GM12878 (cell line): ENCODE data around the gene USP5. TPM values are rescaled to one million over a fixed set of nuclear protein-coding genes. Genes with fewer than 3 reads are reported as not detected.

Experiments
- ATAC-seq: fragments of 200-7000 bp; cut with Tn5 transposase; 3 replicates; pipeline ENCODE4 v1.9.1; 2020; ENCODE audit warnings: mild to moderate bottlenecking, moderate library complexity
- BruUV-seq: library from RNA; stranded (reverse); fragments of 400-500 nt; replicated peaks from 2 replicates; lab custom pipeline; 2021; lab: Mats Ljungman, UMichigan
- CTCF ChIA-PET: fragments of 300-600 bp; sonication (Branson Sonifier 250); formaldehyde crosslinking; extraction: SDS; loops from one replicate; lab custom pipeline; 2021; ENCODE audit warnings: inconsistent platforms; lab: Yijun Ruan, JAX
- POLR2A ChIA-PET: fragments of 350-600 bp; formaldehyde crosslinking; extraction: SDS; loops from one replicate; lab custom pipeline; 2021; ENCODE audit warnings: inconsistent platforms; lab: Charles Lee
- RAD21 ChIA-PET: fragments of 300-600 bp; sonication (Branson Sonifier 250); formaldehyde crosslinking; loops from one replicate; lab custom pipeline; 2023; ENCODE audit warnings: antibody characterized with exemption; ENCODE audit not compliant: unreplicated experiment; lab: Charles Lee
- SMC1A ChIA-PET: fragments of 300-600 bp; sonication (Branson Sonifier 250); formaldehyde crosslinking; loops from one replicate; lab custom pipeline; 2023; ENCODE audit not compliant: unreplicated experiment, uncharacterized antibody; lab: Charles Lee
- DNase-seq: peaks from one replicate; pipeline ENCODE4 v3.0.0-alpha.2; 2011; ENCODE audit warnings: low read depth, low spot score
- FAIRE-seq: peaks from 3 replicates; lab custom pipeline; 2011; peaks lifted over from hg19 to GRCh38; lab: Jason Lieb, UNC
- H2AFZ ChIP-seq: 2 replicates; pipeline ENCODE4 v1.6.0; 2011; ENCODE audit warnings: low read depth, low read length, control low read depth; ENCODE audit not compliant: control insufficient read depth
- H3K27ac ChIP-seq: 2 replicates; pipeline ENCODE4 v1.5.1; 2011; ENCODE audit warnings: control low read depth; ENCODE audit not compliant: control insufficient read depth, insufficient read depth
- H3K27me3 ChIP-seq, 2 experiments: replicated peaks in 1 of 2; 2 replicates each; pipeline versions ENCODE4 v1.6.0 to v1.6.1; 2011; ENCODE audit warnings: low read length in 1 of 2; ENCODE audit not compliant: control insufficient read depth in 2 of 2, insufficient read depth in 2 of 2
- H3K36me3 ChIP-seq, 2 experiments: 2 replicates each; pipeline ENCODE4 v1.5.1; 2011; ENCODE audit warnings: low read length in 1 of 2; ENCODE audit not compliant: control insufficient read depth in 2 of 2, insufficient read depth in 2 of 2
- H3K4me1 ChIP-seq: 2 replicates; pipeline ENCODE4 v1.6.1; 2011; ENCODE audit warnings: mild to moderate bottlenecking, low read length, moderate library complexity, mixed read lengths; ENCODE audit not compliant: control insufficient read depth, insufficient read depth
- H3K4me2 ChIP-seq: 2 replicates; pipeline ENCODE4 v1.6.0; 2011; ENCODE audit warnings: control low read depth; ENCODE audit not compliant: control insufficient read depth, insufficient read depth
- H3K4me3 ChIP-seq: fragments of 200-600 bp; sonication (generic); 2 replicates; pipeline ENCODE4 v1.5.1; 2016
- H3K79me2 ChIP-seq: 2 replicates; pipeline ENCODE4 v1.6.0; 2011; ENCODE audit warnings: low read length; ENCODE audit not compliant: control insufficient read depth, insufficient read depth
- H3K9ac ChIP-seq: 2 replicates; pipeline ENCODE4 v1.8.0; 2011; ENCODE audit warnings: low read length, control low read depth, mixed read lengths; ENCODE audit not compliant: control insufficient read depth, insufficient read depth
- H3K9me3 ChIP-seq: replicated peaks from 3 replicates; pipeline ENCODE4 v1.5.1; 2011; ENCODE audit warnings: mild to moderate bottlenecking, low read length; ENCODE audit not compliant: control insufficient read depth, insufficient read depth
- H4K20me1 ChIP-seq: 2 replicates; pipeline ENCODE4 v1.6.0; 2011; ENCODE audit not compliant: control insufficient read depth, insufficient read depth
- ATF3 ChIP-seq: IDR thresholded peaks from 2 replicates; pipeline ENCODE4 v1.6.1; 2011; ENCODE audit warnings: low read depth, mild to moderate bottlenecking, low read length, moderate library complexity, borderline replicate concordance; ENCODE audit errors: extremely low read depth
- BHLHE40 ChIP-seq, 2 experiments: fragments of 450-650 bp in 1 of 2; IDR thresholded peaks; 2 replicates each; pipeline ENCODE4 v1.6.1; 2011 to 2017; ENCODE audit warnings: low read depth in 2 of 2, borderline replicate concordance in 1 of 2, improper control_type of control experiment in 1 of 2, low read length in 1 of 2, mild to moderate bottlenecking in 1 of 2
- CHD1 ChIP-seq: IDR thresholded peaks from 2 replicates; pipeline ENCODE4 v1.6.1; 2012; ENCODE audit warnings: low read depth, low read length, improper control_type of control experiment
- EGR1 ChIP-seq, 2 experiments: IDR thresholded peaks; 1 replicate in 1 of 2; 2 replicates in 1 of 2; pipeline ENCODE4 v1.6.1; 2011 to 2012; ENCODE audit warnings: low read depth in 2 of 2, low read length in 2 of 2, borderline replicate concordance in 1 of 2, mild to moderate bottlenecking in 1 of 2, moderate library complexity in 1 of 2
- ELK1 ChIP-seq: IDR thresholded peaks from 2 replicates; pipeline ENCODE4 v1.6.1; 2012; ENCODE audit warnings: low read depth, low read length, improper control_type of control experiment
- FOXK2 ChIP-seq: fragments of 450-650 bp; IDR thresholded peaks from 2 replicates; pipeline ENCODE4 v1.6.1; 2017; ENCODE audit warnings: mild to moderate bottlenecking, moderate library complexity
- HDGF ChIP-seq: fragments of 450-650 bp; IDR thresholded peaks from 2 replicates; pipeline ENCODE4 v1.6.1; 2016; ENCODE audit warnings: antibody characterized with exemption
- KAT2A ChIP-seq: conservative IDR thresholded peaks from 2 replicates; pipeline ENCODE4 v1.6.1; 2011; ENCODE audit warnings: low read depth, low read length; ENCODE audit not compliant: control insufficient read depth
- MAX ChIP-seq: IDR thresholded peaks from 2 replicates; pipeline ENCODE4 v1.6.1; 2012; ENCODE audit warnings: low read depth, low read length, improper control_type of control experiment
- MTA2 ChIP-seq: fragments of 450-650 bp; IDR thresholded peaks from 2 replicates; pipeline ENCODE4 v1.6.1; 2016; ENCODE audit warnings: low read depth, mild to moderate bottlenecking, moderate library complexity
- SMAD5 ChIP-seq: IDR thresholded peaks from 2 replicates; pipeline ENCODE4 v1.6.1; 2016; ENCODE audit warnings: antibody characterized with exemption, low read depth
- SP1 ChIP-seq: IDR thresholded peaks from one replicate; pipeline ENCODE4 v1.6.1; 2011; ENCODE audit warnings: low read depth, low read length
- SREBF1 ChIP-seq: IDR thresholded peaks from 2 replicates; pipeline ENCODE4 v1.6.1; 2012; ENCODE audit warnings: mild to moderate bottlenecking, low read length
- SRF ChIP-seq, 2 experiments: IDR thresholded peaks; 2 replicates each; pipeline ENCODE4 v1.6.1; 2011; ENCODE audit warnings: low read depth in 2 of 2, low read length in 2 of 2, mild to moderate bottlenecking in 1 of 2, moderate library complexity in 1 of 2
- TCF12 ChIP-seq: IDR thresholded peaks from 2 replicates; pipeline ENCODE4 v1.6.1; 2011; ENCODE audit warnings: low read depth, mild to moderate bottlenecking, low read length
- TCF7 ChIP-seq: IDR thresholded peaks from 2 replicates; pipeline ENCODE4 v1.6.1; 2014; ENCODE audit warnings: antibody characterized with exemption, borderline replicate concordance
- ZNF24 ChIP-seq: fragments of 450-650 bp; IDR thresholded peaks from 2 replicates; pipeline ENCODE4 v1.6.1; 2017; ENCODE audit warnings: antibody characterized with exemption, mild to moderate bottlenecking
- WGBS: methylation state at CpG from one replicate; pipeline ENCODE4 v1.1.6; 2016; ENCODE audit warnings: low lambda C conversion rate; ENCODE audit not compliant: insufficient replicate concordance, insufficient coverage; ENCODE audit errors: missing lambda C conversion rate; 5-methylcytosine and 5-hydroxymethylcytosine counted together
- in situ Hi-C: fragments of 300-500 bp; cut with MboI; formaldehyde crosslinking; loops from 9 replicates; pipeline ENCODE4 v1.14.3; 2018; ENCODE audit warnings: mixed read lengths
- intact Hi-C: fragments of 100-400 bp; cut with micrococcal nuclease; formaldehyde crosslinking; loops from one replicate; pipeline ENCODE4 v1.14.2; 2022; ENCODE audit not compliant: unreplicated experiment
- polyA plus RNA-seq, 11 experiments: library from polyadenylated mRNA; depleted of rRNA in 4 of 11; unstranded in 6 of 11; stranded (reverse) in 5 of 11; fragments of >200 nt; fragmentation: Nextera tagmentation in 4 of 11; fragmentation: Illumina TruSeq in 1 of 11; extraction: Ambion mirVana in 4 of 11; extraction: Trizol in 1 of 11; gene quantifications; 1 replicate in 1 of 11; 2 replicates in 10 of 11; pipeline versions ENCODE4 v1.2.1 to v1.2.3, GENCODE V29; 2011 to 2016; ENCODE audit warnings: inconsistent platforms in 2 of 11, missing spikeins in 2 of 11, low read depth in 1 of 11
- total RNA-seq, 4 experiments: library from RNA; depleted of rRNA in 3 of 4; stranded (reverse); fragments of >200 nt in 3 of 4; fragmentation: Illumina TruSeq in 1 of 4; extraction: Trizol in 1 of 4; gene quantifications; 2 replicates each; pipeline versions ENCODE4 v1.2.1 to v1.2.3, GENCODE V29; 2013 to 2021

The USP5 gene
- total and polyA plus RNA-seq, 10 of the 15 experiments (the other 5 are each of a cell fraction or from before 2014, with no cell fraction given) = 2.5 to 124 (median 74.6) TPM

GRCh38 chr12:6883683-6884082, 31.7 kb downstream of the USP5 start:
- in situ Hi-C loops = no loop called here
- DNase-seq (no peak), FAIRE-seq (no peak), ATAC-seq (no peak)
- ChIA-PET CTCF (interaction anchor here (4.5 kb wide), 1 partner anchor 12 kb away, joined by 19 read pairs; the partner anchor contains the start of gene SPSB2), RAD21 (no interaction called here), SMC1A (interaction anchor here (0.8 kb wide), 1 partner anchor 11 kb away, joined by 3 read pairs; the partner anchor contains the start of gene SPSB2), POLR2A (no interaction called here)
- no peaks in the 10 kb centered on the region for H3K27me3 ChIP-seq
- H3K4me1 ChIP-seq = no peaks in the 10 kb centered on the region
- WGBS = 96% methylated on average over 11 of the region's 11 CpGs
- H3K36me3 ChIP-seq = peaks cover 0 to 10% of the 10 kb centered on the region in 2 experiments; a peak in 3 of 4 replicates
- H4K20me1 ChIP-seq = no peaks in the 10 kb centered on the region
- H3K79me2 ChIP-seq = no peaks in the 10 kb centered on the region
- H3K27ac ChIP-seq = no peak overlapping the region
- intact Hi-C loops = no loop called here
- BruUV-seq = no TSS peak
- no peaks in the 10 kb centered on the region for H3K9me3 ChIP-seq
- H3K4me3 ChIP-seq = no peak overlapping the region
- H3K4me2 ChIP-seq = no peak overlapping the region
- no peak overlapping the region for H2AFZ ChIP-seq
- H3K9ac ChIP-seq = no peak overlapping the region
- no peak for TF ChIP-seq TCF7
- TF ChIP-seq, all 136 proteins: peak for 0

- no TSS peak for BruUV-seq
- in situ Hi-C loops = no loop called here
- WGBS = 91% methylated on average over 22 of the region's 22 CpGs
- ChIA-PET SMC1A (interaction anchor here (0.8 kb wide), 1 partner anchor 12 kb away, joined by 3 read pairs; the partner anchor contains the start of gene SPSB2), POLR2A (interaction anchor here (0.7 to 1.5 kb wide), 2 partner anchors 13 to 33 kb away, joined by 4 read pairs; no protein-coding TSS in a partner anchor), CTCF (interaction anchor here (0.7 kb wide), 1 partner anchor 16 kb away, joined by 3 read pairs; no protein-coding TSS in a partner anchor), RAD21 (no interaction called here)
- H3K4me1 ChIP-seq = no peaks in the 10 kb centered on the region
- no peaks in the 10 kb centered on the region for H3K9me3 ChIP-seq
- H3K4me3 ChIP-seq = no peak overlapping the region
- no peaks in the 10 kb centered on the region for H3K79me2 ChIP-seq
- H4K20me1 ChIP-seq = no peaks in the 10 kb centered on the region
- intact Hi-C loops = no loop called here
- H3K4me2 ChIP-seq = no peak overlapping the region
- H2AFZ ChIP-seq = no peak overlapping the region
- no peak overlapping the region for H3K27ac ChIP-seq
- H3K27me3 ChIP-seq = no peaks in the 10 kb centered on the region
- H3K36me3 ChIP-seq = peaks cover 0 to 10% of the 10 kb centered on the region in 2 experiments; a peak in 3 of 4 replicates
- H3K9ac ChIP-seq = no peak overlapping the region
- ATAC-seq (no peak), DNase-seq (no peak), FAIRE-seq (no peak)
- no peak for TF ChIP-seq FOXK2
- no peak for TF ChIP-seq SRF (IDR thresholded peaks at IDR 0.05; ENCODE audit: low read depth in 2 of 2, low read length in 2 of 2)
- no peak for TF ChIP-seq MTA2
- no peak for TF ChIP-seq MAX
- no peak for TF ChIP-seq ATF3
- no peak for TF ChIP-seq BHLHE40 (IDR thresholded peaks at IDR 0.05; ENCODE audit: borderline replicate concordance in 1 of 2, low read depth in 2 of 2, low read length in 1 of 2)
- no peak for TF ChIP-seq ELK1
- no peak for TF ChIP-seq ZNF24
- TF ChIP-seq CHD1 = no peak
- no peak for TF ChIP-seq KAT2A
- TF ChIP-seq HDGF = no peak
- TF ChIP-seq SP1 = no peak
- no peak for TF ChIP-seq EGR1 (IDR thresholded peaks at IDR 0.05; ENCODE audit: borderline replicate concordance in 1 of 2, low read depth in 2 of 2, low read length in 2 of 2)
- no peak for TF ChIP-seq TCF12
- no peak for TF ChIP-seq SREBF1
- no peak for TF ChIP-seq SMAD5
These were observed 32.6 kb downstream of the USP5 start for GRCh38 chr12:6884539-6884938.
